DMS114 treated with DMSO at 0.1 percent for 48 hours (cell line): ENCODE data around the gene YPEL2.

Experiments
- DNase-seq: peaks from one replicate; lab custom pipeline; 2025; ENCODE audit not compliant: unreplicated experiment; lab: John Stamatoyannopoulos, UW

Gene YPEL2

DNA sequence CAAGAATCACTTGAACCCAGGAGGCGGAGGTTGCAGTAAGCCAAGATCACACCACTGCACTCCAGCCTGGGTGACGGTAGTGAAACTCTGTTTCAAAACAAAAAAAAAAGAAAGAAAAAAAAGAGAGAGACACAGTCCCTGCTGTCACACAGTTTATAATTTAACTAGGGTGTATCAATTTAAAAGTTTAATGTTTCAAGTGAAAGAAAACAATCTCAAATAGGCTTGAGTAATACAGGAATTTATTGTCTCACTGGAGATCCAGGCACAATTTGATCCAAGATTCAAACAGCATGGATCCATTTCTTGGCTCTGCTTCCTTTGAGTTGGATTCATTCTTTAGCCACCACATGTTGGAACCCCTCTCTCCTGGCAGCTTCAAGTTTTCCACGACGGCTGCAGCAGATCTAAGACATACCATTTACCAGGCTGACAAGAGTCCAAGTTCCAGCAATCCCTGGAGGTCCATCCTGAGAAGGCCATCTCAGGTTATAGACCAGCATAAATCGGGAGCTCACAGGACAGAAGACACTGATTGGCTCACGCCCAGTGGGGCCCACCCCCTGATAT, 97.5 kb downstream of the YPEL2 start:
- DNase-seq: no peak

DNA sequence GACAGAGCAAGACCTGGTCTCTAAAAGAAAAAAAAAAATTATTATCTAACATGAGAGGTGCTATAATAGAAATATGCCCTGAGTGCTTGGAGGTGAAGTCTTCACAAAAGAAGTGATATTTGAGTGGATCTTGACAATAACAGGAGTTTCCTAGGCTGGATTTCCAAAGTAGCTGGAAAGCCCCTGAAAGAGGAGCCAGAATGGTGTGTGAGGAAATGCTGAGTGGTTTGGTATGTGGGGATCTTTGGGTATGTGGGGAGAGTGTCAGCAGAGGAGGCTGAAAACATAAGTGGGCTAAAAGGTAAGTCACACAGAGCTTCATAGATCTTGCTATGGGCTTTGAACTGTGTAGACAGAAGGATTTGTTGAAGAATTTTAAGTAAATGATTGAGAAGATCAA, 100.1 kb downstream of the YPEL2 start:
- no peak for DNase-seq

DNA sequence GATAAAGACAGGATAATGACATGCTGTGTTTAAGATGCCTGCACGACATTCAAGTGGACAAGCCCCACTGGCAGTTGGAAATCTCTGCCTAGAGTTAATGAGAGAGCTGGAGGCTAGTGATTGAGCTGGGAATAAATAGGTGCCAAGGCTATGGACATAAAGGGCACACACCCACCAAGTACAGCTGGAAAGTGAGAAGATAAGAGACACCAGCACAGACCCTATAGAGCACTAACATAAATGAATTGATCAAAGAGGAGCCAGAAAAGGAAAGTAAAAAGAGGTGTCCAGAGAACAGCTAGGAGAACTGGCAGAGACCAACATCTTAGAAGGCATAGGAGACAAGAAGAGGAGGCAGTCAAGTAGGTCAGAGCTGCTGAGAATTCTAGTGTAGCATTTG, 101.2 kb downstream of the YPEL2 start:
- DNase-seq: no peak

DNA sequence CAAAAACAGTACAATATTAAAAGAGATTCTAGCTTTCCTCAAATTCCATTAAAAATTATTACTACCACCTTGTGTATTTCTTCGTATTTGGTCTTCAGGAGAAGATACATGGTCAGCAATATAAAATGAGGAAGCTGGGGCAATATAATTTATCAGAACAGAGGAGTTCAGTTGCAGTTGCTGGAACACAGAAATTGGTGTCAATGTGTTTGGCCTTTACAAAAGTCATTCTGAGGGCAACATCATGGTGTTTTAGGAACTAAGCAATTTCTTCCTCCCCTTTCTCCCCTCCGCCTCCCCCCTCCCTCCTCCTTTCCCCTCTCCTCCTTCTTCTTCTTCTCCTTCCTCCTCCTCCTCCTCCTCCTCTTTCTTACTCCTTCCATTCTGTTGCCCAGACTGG, 102.1 kb downstream of the YPEL2 start:
- no peak for DNase-seq

DNA sequence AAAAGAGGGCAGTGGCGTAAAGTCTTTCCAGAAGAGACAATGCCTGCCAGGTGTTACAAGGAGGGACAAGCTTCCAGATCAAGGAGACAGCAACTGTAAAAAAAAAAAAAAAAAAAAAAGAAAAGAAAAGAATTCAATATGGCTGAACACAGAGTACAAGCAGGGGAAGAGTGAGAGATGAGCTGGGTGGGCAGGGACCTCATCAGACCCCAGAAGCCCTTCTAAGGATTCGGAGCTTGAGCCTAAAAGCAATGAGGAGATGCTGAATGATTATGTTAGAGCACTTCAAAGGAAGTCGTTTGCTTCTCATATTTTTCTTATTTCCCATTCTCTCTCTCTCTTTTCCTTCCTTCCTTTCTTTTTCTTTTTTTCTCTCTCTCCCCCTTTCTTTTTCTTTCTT, 103.0 kb downstream of the YPEL2 start:
- DNase-seq: no peak

DNA sequence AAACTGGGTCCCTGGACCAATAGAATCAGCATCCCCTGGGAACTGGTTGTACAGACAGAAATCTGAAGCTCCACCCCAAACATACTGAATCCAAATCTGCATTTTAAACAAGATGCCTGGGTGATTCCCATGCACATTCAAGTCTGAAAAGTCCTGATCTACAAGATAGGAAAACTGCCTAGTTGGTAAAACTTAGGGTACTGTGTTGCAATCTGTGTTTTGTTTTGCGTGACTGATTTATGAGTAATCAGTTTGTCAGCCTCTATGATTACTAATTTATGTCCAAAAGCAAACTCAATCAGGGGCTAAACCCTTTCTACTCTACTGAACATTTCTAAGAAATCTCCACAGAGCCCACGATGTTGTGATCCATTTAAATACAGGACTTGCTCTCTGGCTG, 103.8 kb downstream of the YPEL2 start:
- DNase-seq: no peak

DNA sequence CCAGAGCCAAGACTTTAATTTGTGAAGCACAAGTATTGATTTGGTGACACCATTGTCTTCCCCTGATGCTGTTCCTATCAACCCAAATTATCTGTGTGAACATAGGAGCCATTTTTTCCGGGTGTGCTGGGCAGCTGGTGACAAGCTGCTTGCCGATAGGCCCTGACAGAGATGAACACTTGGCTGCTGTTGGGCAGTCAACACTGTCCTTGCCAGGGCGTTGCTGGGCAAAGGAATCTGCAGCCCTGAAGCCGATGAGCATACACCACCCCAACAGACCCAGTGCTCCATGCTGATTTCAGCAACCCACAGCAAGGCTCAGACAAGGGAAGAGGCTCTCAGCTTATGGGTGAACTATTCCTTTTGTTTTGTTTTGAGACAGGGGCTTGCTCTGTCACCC, 105.4 kb downstream of the YPEL2 start:
- DNase-seq: no peak

DNA sequence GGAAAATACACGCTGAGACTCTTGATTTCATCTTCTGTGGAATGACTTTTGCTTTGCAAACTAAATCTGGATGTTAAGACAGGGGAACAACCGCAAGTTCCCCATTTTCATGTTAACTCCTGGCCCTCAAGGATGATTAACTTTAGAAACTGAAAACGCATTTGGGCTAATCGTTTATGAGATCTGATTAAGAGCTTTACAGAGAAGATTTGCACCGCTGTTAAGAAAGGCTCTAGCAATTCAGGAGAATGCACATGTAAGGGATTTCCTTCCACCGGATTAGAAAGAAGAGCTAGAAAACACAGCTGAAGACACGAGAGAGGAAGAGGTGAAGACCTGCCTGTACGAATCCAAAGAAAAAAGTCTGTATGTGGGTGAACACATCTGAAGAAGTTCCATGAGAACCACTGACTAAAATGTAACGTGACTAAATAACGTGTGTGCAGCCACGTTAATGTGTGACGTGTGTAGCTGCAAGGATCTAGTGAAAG, 106.4 kb downstream of the YPEL2 start:
- DNase-seq: no peak

DNA sequence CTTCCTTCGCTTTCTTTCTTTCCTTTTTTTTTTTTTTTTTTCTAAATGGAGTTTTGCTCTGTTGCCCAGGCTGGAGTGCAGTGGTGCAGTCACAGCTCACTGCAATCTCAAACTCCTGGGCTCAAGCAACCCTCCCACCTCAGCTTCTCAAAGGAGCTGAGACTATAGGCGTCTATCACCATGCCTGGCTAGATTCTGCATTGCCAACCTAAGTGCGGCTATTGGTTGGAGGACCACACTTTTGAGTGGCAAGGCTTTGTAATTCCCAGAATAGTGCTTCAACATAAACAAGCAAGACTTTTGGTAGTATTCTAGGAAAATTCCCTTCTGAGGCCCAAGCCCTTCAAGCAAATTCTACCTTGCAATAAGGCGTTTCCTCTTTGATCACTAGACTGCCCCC, 107.8 kb downstream of the YPEL2 start:
- DNase-seq: no peak

DNA sequence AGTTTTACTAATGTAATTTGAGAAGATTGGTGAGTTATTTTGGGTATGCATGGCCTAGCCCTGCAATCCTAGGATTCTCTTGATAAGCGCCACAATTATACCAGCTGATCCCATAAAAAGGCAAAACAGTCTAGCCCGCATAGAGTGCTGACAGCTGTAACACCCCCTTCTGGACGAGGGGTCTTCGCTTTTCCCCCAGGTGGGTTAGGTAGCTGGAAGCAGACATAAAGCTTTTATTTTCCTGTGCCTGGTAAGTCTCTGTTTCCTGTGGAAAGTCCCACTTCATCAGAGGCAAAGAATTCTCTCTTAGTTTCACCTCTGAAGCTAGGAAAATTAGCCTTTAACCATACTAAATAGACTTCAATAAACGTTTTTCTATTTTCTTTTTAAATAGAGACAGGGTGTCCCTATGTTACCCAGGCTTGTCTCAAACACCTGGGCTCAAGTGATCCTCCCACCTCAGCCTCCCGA, 108.3 kb downstream of the YPEL2 start:
- DNase-seq: no peak

DNA sequence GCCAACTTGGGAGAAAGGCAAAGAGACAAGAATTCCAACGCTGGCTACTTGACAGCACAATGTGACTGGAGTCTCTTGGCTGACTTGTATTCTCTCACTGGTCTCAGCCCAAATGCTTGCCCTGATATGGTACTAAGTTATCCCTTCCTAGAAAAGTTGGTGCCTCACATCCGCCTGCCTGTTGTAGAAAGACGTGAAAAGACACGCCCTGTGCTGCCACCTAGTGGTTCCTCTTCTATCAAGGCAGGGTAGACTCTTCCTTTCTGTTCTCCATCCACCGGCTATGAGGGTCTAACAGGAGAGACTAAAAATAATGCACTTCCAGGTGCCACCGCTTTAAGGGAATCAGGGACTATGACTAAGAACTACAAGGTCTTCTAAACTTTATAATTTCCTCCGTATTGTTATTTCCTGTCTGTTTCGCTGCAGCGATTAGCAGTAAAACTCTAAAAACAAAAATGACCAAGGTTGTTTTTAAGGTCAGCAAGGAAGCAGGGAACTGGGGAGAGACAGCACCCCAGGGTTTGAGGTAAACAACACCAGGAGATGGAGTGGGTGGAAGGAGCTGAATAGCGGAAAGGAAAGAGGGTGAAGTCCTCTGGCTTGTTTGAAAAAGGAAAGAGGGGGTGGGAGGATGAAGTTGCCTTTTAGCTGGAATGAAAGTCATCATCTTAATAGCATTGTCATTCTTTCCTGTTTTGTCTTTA, 109.5 kb downstream of the YPEL2 start:
- DNase-seq: peak; percentile 83

DNA sequence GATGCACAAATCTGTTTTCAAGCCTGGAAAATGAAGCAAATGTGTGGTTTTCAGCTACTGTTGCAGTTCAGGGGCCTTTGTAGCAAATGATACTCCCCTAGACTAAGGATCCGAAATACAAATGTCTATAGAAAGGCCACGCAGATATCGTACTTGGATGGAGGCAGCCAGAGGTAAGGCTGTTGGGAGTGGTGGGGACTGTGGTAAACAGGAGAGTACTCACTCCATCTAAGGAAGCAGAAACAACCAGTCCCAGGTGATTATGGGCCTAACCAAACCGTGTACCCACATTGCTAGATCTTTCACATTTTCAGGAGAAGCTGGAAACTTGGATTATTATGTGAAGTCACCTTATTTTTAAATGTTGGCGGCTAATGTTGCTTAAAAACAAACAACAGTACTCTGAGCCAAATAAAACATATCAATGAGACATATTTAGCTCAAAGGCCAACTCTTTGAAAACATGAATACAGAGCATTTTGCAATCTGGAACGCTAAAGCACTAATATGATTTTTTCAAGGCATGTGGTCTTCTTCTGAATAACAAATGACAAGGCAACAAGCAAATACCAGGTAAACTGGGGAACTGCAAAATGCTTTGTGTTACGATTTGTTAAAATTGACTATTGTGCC, 110.1 kb downstream of the YPEL2 start:
- DNase-seq: no peak

DNA sequence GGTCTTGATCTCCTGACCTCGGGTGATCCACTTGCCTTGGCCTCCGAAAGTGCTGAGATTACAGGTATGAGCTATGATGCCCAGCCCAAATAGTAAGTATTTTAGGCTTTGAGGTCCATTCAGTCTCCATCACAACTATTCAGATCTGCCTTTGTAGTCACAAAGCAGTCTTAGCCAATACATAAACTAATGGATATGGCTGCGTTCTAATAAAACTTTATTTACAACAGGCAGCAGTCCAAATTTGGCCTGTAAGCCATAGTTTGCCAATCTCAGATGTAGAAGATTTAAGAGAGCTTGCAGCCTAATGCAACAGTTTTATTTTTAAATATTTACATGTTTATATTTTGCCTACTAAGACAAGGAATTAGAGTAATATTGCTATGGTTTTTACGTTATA, 111.7 kb downstream of the YPEL2 start:
- no peak for DNase-seq
